GM23248 (cell line): ENCODE data around the gene OR10Z1. TPM values are rescaled to one million over a fixed set of nuclear protein-coding genes. Genes with fewer than 3 reads are reported as not detected.

Source experiments
- DNase-seq: peaks from one replicate; pipeline ENCODE4 v3.0.0-alpha.2; 2015
- H2AFZ ChIP-seq: fragments of 200-600 bp; sonication (generic); 2 replicates; pipeline ENCODE4 v1.6.1; 2016; ENCODE audit warnings: antibody characterized with exemption
- H3F3A ChIP-seq: fragments of 200-600 bp; sonication (generic); 2 replicates; pipeline ENCODE4 v1.6.1; 2016; ENCODE audit warnings: mild to moderate bottlenecking, antibody characterized with exemption, mixed run types; ENCODE audit not compliant: insufficient read depth
- H3K27ac ChIP-seq: fragments of 200-600 bp; sonication (generic); 2 replicates; pipeline ENCODE4 v1.5.1; 2016; ENCODE audit warnings: mild to moderate bottlenecking
- H3K27me3 ChIP-seq: fragments of 200-600 bp; sonication (generic); replicated peaks from 2 replicates; pipeline ENCODE4 v1.6.1; 2016; ENCODE audit warnings: mild to moderate bottlenecking; ENCODE audit not compliant: insufficient read depth
- H3K36me3 ChIP-seq: fragments of 200-600 bp; sonication (generic); 2 replicates; pipeline ENCODE4 v1.6.1; 2016; ENCODE audit warnings: low read depth, mild to moderate bottlenecking
- H3K4me1 ChIP-seq: fragments of 200-600 bp; sonication (generic); 2 replicates; pipeline ENCODE4 v1.6.1; 2016; ENCODE audit warnings: mild to moderate bottlenecking; ENCODE audit not compliant: insufficient read depth
- H3K4me2 ChIP-seq: fragments of 200-600 bp; sonication (generic); one replicate; pipeline ENCODE4 v1.6.1; 2016; ENCODE audit warnings: mild to moderate bottlenecking; ENCODE audit not compliant: unreplicated experiment
- H3K4me3 ChIP-seq: fragments of 200-600 bp; sonication (generic); 2 replicates; pipeline ENCODE4 v1.5.1; 2016; ENCODE audit warnings: mild to moderate bottlenecking
- H3K79me2 ChIP-seq: fragments of 200-600 bp; sonication (generic); 2 replicates; pipeline ENCODE4 v1.6.1; 2016; ENCODE audit warnings: mild to moderate bottlenecking; ENCODE audit not compliant: insufficient read depth
- H3K9ac ChIP-seq: fragments of 200-600 bp; sonication (generic); 2 replicates; pipeline ENCODE4 v1.6.1; 2016; ENCODE audit warnings: mild to moderate bottlenecking
- H3K9me2 ChIP-seq: fragments of 200-600 bp; sonication (generic); 2 replicates; pipeline ENCODE4 v1.6.1; 2016; ENCODE audit warnings: mixed run types, mild to moderate bottlenecking, moderate library complexity; ENCODE audit not compliant: insufficient read depth
- H3K9me3 ChIP-seq: fragments of 200-600 bp; sonication (generic); one replicate; pipeline ENCODE4 v1.6.1; 2017; ENCODE audit warnings: low read depth
- H4K20me1 ChIP-seq: fragments of 200-600 bp; sonication (generic); 2 replicates; pipeline ENCODE4 v1.6.0; 2016; ENCODE audit not compliant: insufficient read depth
- EZH2 ChIP-seq: fragments of 200-600 bp; sonication (generic); IDR thresholded peaks from 2 replicates; pipeline ENCODE4 v1.6.1; 2018; ENCODE audit warnings: antibody characterized with exemption, mild to moderate bottlenecking; ENCODE audit not compliant: insufficient read depth, poor library complexity, severe bottlenecking
- EZH2phosphoT487 ChIP-seq: fragments of 200-600 bp; sonication (generic); IDR thresholded peaks from 2 replicates; pipeline ENCODE4 v1.6.1; 2018; ENCODE audit warnings: antibody characterized with exemption, moderate library complexity, mild to moderate bottlenecking, low read depth; ENCODE audit not compliant: insufficient read depth
- WGBS, 2 experiments: methylation state at CpG; one replicate each; pipeline ENCODE4 v1.1.6; 2015 to 2017; ENCODE audit warnings: low lambda C conversion rate in 2 of 2, low coverage in 1 of 2; ENCODE audit errors: missing lambda C conversion rate in 2 of 2; 5-methylcytosine and 5-hydroxymethylcytosine counted together
- in situ Hi-C: fragments of 300-500 bp; cut with MboI; formaldehyde crosslinking; loops from 2 replicates; pipeline ENCODE4 v1.15.0; 2020
- polyA plus RNA-seq: library from polyadenylated mRNA; unstranded; fragments of >200 nt; fragmentation: Nextera tagmentation; extraction: Ambion mirVana; gene quantifications from 2 replicates; pipeline ENCODE4 v1.2.1, GENCODE V29; 2016
- total RNA-seq: library from RNA; depleted of rRNA; stranded (reverse); fragments of >200 nt; shearing (Covaris generic); gene quantifications from 2 replicates; pipeline ENCODE4 v1.2.3, GENCODE V29; 2014

OR10Z1 gene
- total and polyA plus RNA-seq, 2 experiments from 2014 or later, result not detected

- Histone ChIP-seq H3K9me2 (no peaks in the 10 kb centered on the region), H3K9ac (no peak within 1 kb of the TSS), H4K20me1 (no peaks in the 10 kb centered on the region), H2AFZ (no peak within 1 kb of the TSS), H3K4me1 (no peaks in the 10 kb centered on the region), H3F3A (no peaks in the 10 kb centered on the region), H3K27ac (no peak within 1 kb of the TSS), H3K36me3 (no peaks in the 10 kb centered on the region), H3K4me2 (no peak within 1 kb of the TSS), H3K27me3 (no peaks in the 10 kb centered on the region), H3K9me3 (no peaks in the 10 kb centered on the region), H3K4me3 (no peak within 1 kb of the TSS), H3K79me2 (no peaks in the 10 kb centered on the region)
- WGBS, 2 experiments, result 2 to 3% methylated on average over 3 of the region's 3 CpGs
- TF ChIP-seq EZH2phosphoT487 (no peak), EZH2 (no peak)
- in situ Hi-C loops, result no loop called here
- DNase-seq, result no peak
Measured at GRCh38 chr1:158570480-158570879, 34.6 kb upstream of the OR10Z1 start, which contains the start of gene OR6P1. Gene OR6P1, minus strand, starts transcription at chr1:158570580. Its CDS starts 6,976 bp downstream, at chr1:158563604.

- in situ Hi-C loops, result no loop called here
- Histone ChIP-seq H3K9me2 (no peaks in the 10 kb centered on the region), H3K27me3 (no peaks in the 10 kb centered on the region), H3K27ac (no peak overlapping the region), H3K79me2 (no peaks in the 10 kb centered on the region), H3K9me3 (no peaks in the 10 kb centered on the region), H3K9ac (no peak overlapping the region), H3K4me1 (no peaks in the 10 kb centered on the region), H4K20me1 (no peaks in the 10 kb centered on the region), H3F3A (no peaks in the 10 kb centered on the region), H2AFZ (no peak overlapping the region), H3K4me3 (no peak overlapping the region), H3K36me3 (no peaks in the 10 kb centered on the region), H3K4me2 (no peak overlapping the region)
- WGBS, 2 experiments, result 29 to 50% methylated on average over 1 of the region's 1 CpG
- no peak for TF ChIP-seq EZH2
- no peak for TF ChIP-seq EZH2phosphoT487
- no peak for DNase-seq
Measured at GRCh38 chr1:158572226-158572625, 32.8 kb upstream of the OR10Z1 start.

GRCh38 chr1:158577561-158577960 lies 27.5 kb upstream of the OR10Z1 start:
- H3K36me3 ChIP-seq, result no peaks in the 10 kb centered on the region
- in situ Hi-C loops, result no loop called here
- DNase-seq, result no peak
- H3K4me1 ChIP-seq, result no peaks in the 10 kb centered on the region
- no peaks in the 10 kb centered on the region for H3K9me3 ChIP-seq
- H4K20me1 ChIP-seq, result no peaks in the 10 kb centered on the region
- H3K79me2 ChIP-seq, result no peaks in the 10 kb centered on the region
- TF ChIP-seq EZH2 (no peak), EZH2phosphoT487 (no peak)
- 31 to 33% methylated on average over 3 of the region's 3 CpGs for WGBS, 2 experiments
- no peak overlapping the region for H2AFZ ChIP-seq
- no peak overlapping the region for H3K9ac ChIP-seq
- H3K27me3 ChIP-seq, result no peaks in the 10 kb centered on the region
- no peaks in the 10 kb centered on the region for H3F3A ChIP-seq
- H3K4me2 ChIP-seq, result no peak overlapping the region
- H3K4me3 ChIP-seq, result no peak overlapping the region
- H3K9me2 ChIP-seq, result no peaks in the 10 kb centered on the region
- no peak overlapping the region for H3K27ac ChIP-seq

GRCh38 chr1:158579733-158580132 lies 25.3 kb upstream of the OR10Z1 start, which contains the start of gene OR10X1:
Gene OR10X1, minus strand, starts transcription at chr1:158579899. Its CDS starts 0 bp downstream, at chr1:158579899.
- Histone ChIP-seq H3K9ac (no peak within 1 kb of the TSS), H3K36me3 (no peaks in the 10 kb centered on the region), H3K9me3 (no peaks in the 10 kb centered on the region), H4K20me1 (no peaks in the 10 kb centered on the region), H3K27me3 (no peaks in the 10 kb centered on the region), H3K4me1 (no peaks in the 10 kb centered on the region), H3K4me2 (no peak within 1 kb of the TSS), H3F3A (no peaks in the 10 kb centered on the region), H3K27ac (no peak within 1 kb of the TSS), H3K79me2 (no peaks in the 10 kb centered on the region), H2AFZ (no peak within 1 kb of the TSS), H3K4me3 (no peak within 1 kb of the TSS), H3K9me2 (no peaks in the 10 kb centered on the region)
- DNase-seq, result no peak
- no peak for TF ChIP-seq EZH2phosphoT487
- 0 to 6% methylated on average over 1 of the region's 1 CpG for WGBS, 2 experiments
- in situ Hi-C loops, result no loop called here

- 21 to 33% methylated on average over 4 of the region's 4 CpGs for WGBS, 2 experiments
- H3K9me2 ChIP-seq, result no peaks in the 10 kb centered on the region
- no peaks in the 10 kb centered on the region for H3K9me3 ChIP-seq
Measured at GRCh38 chr1:158583962-158584361, 21.1 kb upstream of the OR10Z1 start.

More at GRCh38 chr1:158583962-158584361, 21.1 kb upstream of the OR10Z1 start:
- Histone ChIP-seq H3K9ac (no peak overlapping the region), H3K4me3 (no peak overlapping the region), H3F3A (no peaks in the 10 kb centered on the region), H3K4me2 (no peak overlapping the region), H3K36me3 (no peaks in the 10 kb centered on the region), H3K27ac (no peak overlapping the region), H4K20me1 (no peaks in the 10 kb centered on the region), H3K4me1 (no peaks in the 10 kb centered on the region), H2AFZ (no peak overlapping the region), H3K79me2 (no peaks in the 10 kb centered on the region), H3K27me3 (no peaks in the 10 kb centered on the region)
- TF ChIP-seq EZH2phosphoT487 (no peak), EZH2 (no peak)
- in situ Hi-C loops, result no loop called here
- DNase-seq, result no peak
